Measurements from ENCODE around the gene TBC1D17.

Gene TBC1D17

DNA sequence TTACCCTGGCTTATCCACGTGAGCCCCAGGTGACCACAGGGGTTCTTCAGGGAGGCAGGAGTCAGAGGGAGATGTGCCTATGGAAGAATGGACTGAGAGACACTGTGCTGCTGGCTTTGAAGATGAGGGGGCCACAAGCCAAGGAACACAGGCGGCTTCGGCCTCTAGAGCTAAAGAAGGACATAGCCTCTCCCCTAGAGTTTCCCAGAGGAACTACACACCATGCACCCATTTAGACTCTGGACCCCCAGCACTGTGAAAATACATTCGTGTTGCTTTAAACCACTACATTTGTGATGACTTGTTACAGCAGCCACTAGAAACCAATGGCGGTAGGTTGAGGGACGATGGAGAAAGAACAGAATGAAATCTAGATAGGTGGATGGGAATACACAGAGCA lies 37.8 kb downstream of the TBC1D17 start:
- no peaks in the 10 kb centered on the region for H4K20me1 ChIP-seq (ENCODE audit: low read depth, low read length)
- no peak overlapping the region for H3K9ac ChIP-seq (ENCODE audit: low read length)
- 0 out of 2 replicates have a peak, but pooled peaks cover 8% of the 10 kb centered on the region for H3F3A ChIP-seq (ENCODE audit: insufficient read depth)
- TF ChIP-seq EZH2phosphoT487 (conservative IDR thresholded peaks at IDR 0.05; ENCODE audit: low read length), result no peak
- TF ChIP-seq, protein P1, sequence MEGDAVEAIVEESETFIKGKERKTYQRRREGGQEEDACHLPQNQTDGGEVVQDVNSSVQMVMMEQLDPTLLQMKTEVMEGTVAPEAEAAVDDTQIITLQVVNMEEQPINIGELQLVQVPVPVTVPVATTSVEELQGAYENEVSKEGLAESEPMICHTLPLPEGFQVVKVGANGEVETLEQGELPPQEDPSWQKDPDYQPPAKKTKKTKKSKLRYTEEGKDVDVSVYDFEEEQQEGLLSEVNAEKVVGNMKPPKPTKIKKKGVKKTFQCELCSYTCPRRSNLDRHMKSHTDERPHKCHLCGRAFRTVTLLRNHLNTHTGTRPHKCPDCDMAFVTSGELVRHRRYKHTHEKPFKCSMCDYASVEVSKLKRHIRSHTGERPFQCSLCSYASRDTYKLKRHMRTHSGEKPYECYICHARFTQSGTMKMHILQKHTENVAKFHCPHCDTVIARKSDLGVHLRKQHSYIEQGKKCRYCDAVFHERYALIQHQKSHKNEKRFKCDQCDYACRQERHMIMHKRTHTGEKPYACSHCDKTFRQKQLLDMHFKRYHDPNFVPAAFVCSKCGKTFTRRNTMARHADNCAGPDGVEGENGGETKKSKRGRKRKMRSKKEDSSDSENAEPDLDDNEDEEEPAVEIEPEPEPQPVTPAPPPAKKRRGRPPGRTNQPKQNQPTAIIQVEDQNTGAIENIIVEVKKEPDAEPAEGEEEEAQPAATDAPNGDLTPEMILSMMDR (IDR thresholded peaks at IDR 0.05; ENCODE audit: insufficient read depth, low read length, poor library complexity, severe bottlenecking), result no peak
- H3K79me2 ChIP-seq (ENCODE audit: insufficient read depth, low read length), result peaks cover 63% of the 10 kb centered on the region
- H3K27me3 ChIP-seq (ENCODE audit: low read length), result no peaks in the 10 kb centered on the region
- no peak overlapping the region for H3K4me3 ChIP-seq (ENCODE audit: insufficient read depth, low read length, poor library complexity, severe bottlenecking)
- H3K36me3 ChIP-seq (ENCODE audit: low read length), result no peaks in the 10 kb centered on the region
- no peak overlapping the region for H3K4me2 ChIP-seq (ENCODE audit: low read depth, low read length, poor library complexity, severe bottlenecking)
- no peaks in the 10 kb centered on the region for H3K9me3 ChIP-seq (ENCODE audit: insufficient read depth, low read length)
- H2AFZ ChIP-seq (ENCODE audit: low read depth, low read length, severe bottlenecking), result no peak overlapping the region
- no peaks in the 10 kb centered on the region for H3K9me2 ChIP-seq (replicated peaks; ENCODE audit: insufficient read depth, low read length)
- H3K27ac ChIP-seq (ENCODE audit: low read depth, low read length), result no peak overlapping the region

DNA sequence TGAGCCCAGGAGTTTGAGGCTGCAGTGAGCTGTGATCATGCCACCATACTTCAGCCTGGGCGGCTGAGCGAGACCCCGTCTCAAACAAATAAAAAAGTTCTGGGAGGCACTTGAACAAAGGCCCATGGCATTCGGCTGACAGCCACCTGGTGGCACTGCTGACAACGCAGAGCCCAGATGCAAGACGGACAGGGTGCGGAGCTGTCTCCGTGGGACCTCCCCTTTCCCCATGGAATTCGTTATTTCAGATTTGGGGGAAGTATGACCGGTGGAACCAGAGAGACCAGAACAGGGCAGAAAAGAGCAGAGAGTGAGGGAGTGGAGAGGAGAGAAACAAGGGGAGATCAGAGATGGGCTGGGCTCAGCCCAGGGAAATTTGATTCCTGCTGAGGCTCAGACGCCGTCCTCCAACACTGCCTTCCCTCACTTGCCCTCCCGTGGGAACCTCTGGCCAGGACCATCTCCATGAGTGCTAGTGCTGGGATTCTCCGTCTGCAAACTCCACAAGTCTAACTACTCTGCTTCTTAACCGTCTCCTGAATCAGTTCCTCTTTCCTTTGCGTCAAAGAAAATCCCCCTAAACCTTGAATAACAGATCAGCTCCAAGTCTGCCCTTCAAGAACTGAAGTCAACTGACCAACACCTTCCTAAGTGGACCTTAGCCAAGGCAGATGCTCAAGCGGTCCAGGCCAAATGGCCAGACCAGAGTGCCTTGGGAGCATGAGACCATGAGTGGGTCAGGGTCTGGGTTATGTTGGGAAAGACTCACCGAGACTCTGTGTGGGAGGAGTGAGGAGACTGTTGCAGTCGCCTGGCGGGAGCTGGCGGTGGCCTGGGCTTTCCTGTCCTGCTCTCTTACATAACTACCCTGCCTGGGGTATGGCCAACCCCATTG lies 39.6 kb downstream of the TBC1D17 start:
- Histone ChIP-seq H3K27me3 (ENCODE audit: low read length) (no peaks in the 10 kb centered on the region), H3K79me2 (ENCODE audit: insufficient read depth, low read length) (peaks cover 77% of the 10 kb centered on the region), H3K4me2 (ENCODE audit: low read depth, low read length, poor library complexity, severe bottlenecking) (no peak overlapping the region), H3K4me3 (ENCODE audit: insufficient read depth, low read length, poor library complexity, severe bottlenecking) (no peak overlapping the region), H3K9me2 (replicated peaks; ENCODE audit: insufficient read depth, low read length) (no peaks in the 10 kb centered on the region), H3K27ac (ENCODE audit: low read depth, low read length) (peak overlapping the region; percentile 28), H2AFZ (ENCODE audit: low read depth, low read length, severe bottlenecking) (no peak overlapping the region), H3K36me3 (ENCODE audit: low read length) (no peaks in the 10 kb centered on the region), H3F3A (ENCODE audit: insufficient read depth) (peaks cover 14% of the 10 kb centered on the region; the same call in 1 of the 2 replicates), H3K9me3 (ENCODE audit: insufficient read depth, low read length) (no peaks in the 10 kb centered on the region), H3K9ac (ENCODE audit: low read length) (no peak overlapping the region), H4K20me1 (ENCODE audit: low read depth, low read length) (no peaks in the 10 kb centered on the region)
- no peak for TF ChIP-seq EZH2phosphoT487 (conservative IDR thresholded peaks at IDR 0.05; ENCODE audit: low read length)
- TF ChIP-seq, protein P1 (IDR thresholded peaks at IDR 0.05; ENCODE audit: insufficient read depth, low read length, poor library complexity, severe bottlenecking), result no peak

DNA sequence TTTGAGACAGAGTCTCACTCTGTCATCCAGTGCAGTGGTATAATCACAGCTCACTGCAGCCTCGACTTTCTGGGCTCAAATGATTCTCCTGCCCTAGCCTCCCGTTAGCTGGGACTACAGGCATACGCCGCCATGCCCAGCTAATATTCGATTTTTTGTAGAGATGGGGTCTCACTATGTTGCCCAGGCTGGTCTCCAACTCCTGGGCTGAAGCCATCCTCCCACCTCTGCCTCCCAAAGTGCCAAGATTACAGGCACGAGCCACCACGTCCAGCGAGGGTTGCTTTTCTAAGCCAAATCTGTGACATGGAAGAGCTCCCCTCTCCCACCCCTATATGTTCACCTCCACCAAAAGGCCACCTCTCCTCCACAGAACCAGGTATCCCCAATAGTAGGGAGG lies 40.6 kb downstream of the TBC1D17 start:
- Histone ChIP-seq H3F3A (ENCODE audit: insufficient read depth) (peaks cover 14% of the 10 kb centered on the region), H2AFZ (ENCODE audit: low read depth, low read length, severe bottlenecking) (no peak overlapping the region), H3K27me3 (ENCODE audit: low read length) (no peaks in the 10 kb centered on the region), H3K36me3 (ENCODE audit: low read length) (no peaks in the 10 kb centered on the region), H3K9me3 (ENCODE audit: insufficient read depth, low read length) (no peaks in the 10 kb centered on the region), H4K20me1 (ENCODE audit: low read depth, low read length) (no peaks in the 10 kb centered on the region), H3K9me2 (replicated peaks; ENCODE audit: insufficient read depth, low read length) (no peaks in the 10 kb centered on the region), H3K79me2 (ENCODE audit: insufficient read depth, low read length) (peaks cover 87% of the 10 kb centered on the region), H3K27ac (ENCODE audit: low read depth, low read length) (no peak overlapping the region), H3K4me2 (ENCODE audit: low read depth, low read length, poor library complexity, severe bottlenecking) (no peak overlapping the region), H3K9ac (ENCODE audit: low read length) (no peak overlapping the region), H3K4me3 (ENCODE audit: insufficient read depth, low read length, poor library complexity, severe bottlenecking) (no peak overlapping the region)
- TF ChIP-seq, protein P1 (IDR thresholded peaks at IDR 0.05; ENCODE audit: insufficient read depth, low read length, poor library complexity, severe bottlenecking), result no peak
- TF ChIP-seq EZH2phosphoT487 (conservative IDR thresholded peaks at IDR 0.05; ENCODE audit: low read length), result no peak

All from SU-DHL-6 (cell line).